Loucy (cell line): ENCODE data around the gene LRRC19.

Experiments used
- H2AFZ ChIP-seq: fragments of 200-600 bp; sonication (generic); 2 replicates; pipeline ENCODE4 v1.6.0; 2016; ENCODE audit warnings: antibody characterized with exemption, mild to moderate bottlenecking, low read length, moderate library complexity
- H3F3A ChIP-seq: fragments of 200-600 bp; 2 replicates; pipeline ENCODE4 v1.6.0; 2016; ENCODE audit warnings: antibody characterized with exemption, low read depth, mild to moderate bottlenecking
- H3K27me3 ChIP-seq: fragments of 200-600 bp; sonication (generic); 2 replicates; pipeline ENCODE4 v1.6.1; 2014; ENCODE audit warnings: low read length, mild to moderate bottlenecking; ENCODE audit not compliant: insufficient read depth, poor library complexity, severe bottlenecking
- H3K36me3 ChIP-seq: fragments of 200-600 bp; sonication (generic); 2 replicates; pipeline ENCODE4 v1.6.1; 2016; ENCODE audit warnings: low read length; ENCODE audit not compliant: insufficient read depth
- H3K4me1 ChIP-seq: fragments of 200-600 bp; sonication (generic); 2 replicates; pipeline ENCODE4 v1.5.1; 2014; ENCODE audit warnings: low read length, mild to moderate bottlenecking; ENCODE audit not compliant: insufficient read depth, poor library complexity, severe bottlenecking
- H3K4me2 ChIP-seq: fragments of 200-600 bp; sonication (generic); 2 replicates; pipeline ENCODE4 v1.6.0; 2014; ENCODE audit warnings: antibody characterized with exemption, low read length, low read depth, mild to moderate bottlenecking; ENCODE audit not compliant: poor library complexity, severe bottlenecking
- H3K4me3 ChIP-seq: fragments of 200-600 bp; sonication (generic); 2 replicates; pipeline ENCODE4 v1.5.1; 2014; ENCODE audit warnings: low read length, mild to moderate bottlenecking, mixed read lengths; ENCODE audit not compliant: poor library complexity, severe bottlenecking
- H3K79me2 ChIP-seq: fragments of 200-600 bp; sonication (generic); 2 replicates; pipeline ENCODE4 v1.6.1; 2014; ENCODE audit warnings: low read length; ENCODE audit not compliant: insufficient read depth
- H3K9ac ChIP-seq: fragments of 200-600 bp; sonication (generic); 2 replicates; pipeline ENCODE4 v1.6.0; 2014; ENCODE audit warnings: mild to moderate bottlenecking, low read depth, low read length, moderate library complexity; ENCODE audit not compliant: poor library complexity, severe bottlenecking
- H3K9me2 ChIP-seq: fragments of 200-600 bp; sonication (generic); replicated peaks from 2 replicates; pipeline ENCODE4 v1.6.1; 2016; ENCODE audit warnings: low read depth, low read length, mixed read lengths
- H3K9me3 ChIP-seq: fragments of 200-600 bp; sonication (generic); 2 replicates; pipeline ENCODE4 v1.6.1; 2014; ENCODE audit warnings: mild to moderate bottlenecking, antibody characterized with exemption, low read length, low read depth; ENCODE audit not compliant: insufficient read depth
- H4K20me1 ChIP-seq: fragments of 200-600 bp; sonication (generic); 2 replicates; pipeline ENCODE4 v1.6.0; 2014; ENCODE audit warnings: antibody characterized with exemption, low read length, mild to moderate bottlenecking; ENCODE audit not compliant: insufficient read depth, poor library complexity, severe bottlenecking
- CTCF ChIP-seq: fragments of 200-600 bp; sonication (generic); conservative IDR thresholded peaks from 2 replicates; pipeline ENCODE4 v1.5.1; 2014; ENCODE audit warnings: mild to moderate bottlenecking, antibody characterized with exemption, low read length
- EZH2phosphoT487 ChIP-seq: fragments of 200-600 bp; IDR thresholded peaks from 2 replicates; pipeline ENCODE4 v1.6.1; 2018; ENCODE audit warnings: antibody characterized with exemption, mild to moderate bottlenecking, moderate library complexity, borderline replicate concordance

The LRRC19 gene

GRCh38 chr9:26951794-26952193 is 53.7 kb downstream of the LRRC19 start:
- no peaks in the 10 kb centered on the region for H3K9me3 ChIP-seq
- no peak for TF ChIP-seq EZH2phosphoT487
- TF ChIP-seq CTCF: no peak
- H2AFZ ChIP-seq: no peak overlapping the region
- no peaks in the 10 kb centered on the region for H3K36me3 ChIP-seq
- H3K9ac ChIP-seq: no peak overlapping the region
- no peaks in the 10 kb centered on the region for H3F3A ChIP-seq
- peaks cover 3% of the 10 kb centered on the region for H3K79me2 ChIP-seq
- H3K9me2 ChIP-seq: no peaks in the 10 kb centered on the region
- peaks cover 9% of the 10 kb centered on the region for H3K27me3 ChIP-seq
- H3K4me1 ChIP-seq: peaks cover 19% of the 10 kb centered on the region
- no peak overlapping the region for H3K4me3 ChIP-seq
- no peak overlapping the region for H3K4me2 ChIP-seq
- H4K20me1 ChIP-seq: peaks cover under 1% of the 10 kb centered on the region

GRCh38 chr9:26950521-26950920 is 55.0 kb downstream of the LRRC19 start:
- no peaks in the 10 kb centered on the region for H3K9me3 ChIP-seq
- no peaks in the 10 kb centered on the region for H3K9me2 ChIP-seq
- H2AFZ ChIP-seq: no peak overlapping the region
- TF ChIP-seq EZH2phosphoT487 (no peak), CTCF (no peak)
- peaks cover 9% of the 10 kb centered on the region for H3K27me3 ChIP-seq
- no peaks in the 10 kb centered on the region for H3K36me3 ChIP-seq
- H3K79me2 ChIP-seq: peaks cover 15% of the 10 kb centered on the region
- H4K20me1 ChIP-seq: peaks cover 13% of the 10 kb centered on the region
- H3F3A ChIP-seq: no peaks in the 10 kb centered on the region
- H3K4me3 ChIP-seq: no peak overlapping the region
- H3K4me1 ChIP-seq: peaks cover 22% of the 10 kb centered on the region
- H3K9ac ChIP-seq: no peak overlapping the region
- H3K4me2 ChIP-seq: no peak overlapping the region

- Histone ChIP-seq H2AFZ (no peak overlapping the region), H4K20me1 (peaks cover 18% of the 10 kb centered on the region), H3K36me3 (no peaks in the 10 kb centered on the region), H3K79me2 (peaks cover 23% of the 10 kb centered on the region), H3F3A (no peaks in the 10 kb centered on the region), H3K4me2 (no peak overlapping the region), H3K9ac (no peak overlapping the region), H3K9me3 (no peaks in the 10 kb centered on the region), H3K4me3 (no peak overlapping the region), H3K27me3 (peaks cover 9% of the 10 kb centered on the region), H3K4me1 (peaks cover 23% of the 10 kb centered on the region), H3K9me2 (no peaks in the 10 kb centered on the region)
- TF ChIP-seq EZH2phosphoT487 (no peak), CTCF (no peak)
Measured at GRCh38 chr9:26949637-26950069, 55.8 kb downstream of the LRRC19 start.
